Calu3 (cell line): ENCODE data around the gene BANK1. TPM values are rescaled to one million over a fixed set of nuclear protein-coding genes. Genes with fewer than 3 reads are reported as not detected.

Source experiments
- BruUV-seq: library from RNA; stranded (reverse); fragments of 400-500 nt; replicated peaks from 2 replicates; lab custom pipeline; 2021; lab: Mats Ljungman, UMichigan
- CTCF ChIA-PET: fragments of 300-600 bp; sonication (Branson Sonifier 250); formaldehyde crosslinking; loops from one replicate; lab custom pipeline; 2022; ENCODE audit warnings: antibody characterized with exemption; lab: Charles Lee
- DNase-seq: peaks from one replicate; pipeline ENCODE4 v3.0.0; 2022
- H3K27ac Mint-ChIP-seq: one replicate; pipeline ENCODE4 v1.8.0; 2022; ENCODE audit warnings: mixed read lengths; ENCODE audit not compliant: unreplicated experiment
- H3K27me3 Mint-ChIP-seq: one replicate; pipeline ENCODE4 v1.8.0; 2022; ENCODE audit warnings: mixed read lengths; ENCODE audit not compliant: unreplicated experiment
- H3K36me3 Mint-ChIP-seq: one replicate; pipeline ENCODE4 v1.8.0; 2022; ENCODE audit warnings: mild to moderate bottlenecking, moderate library complexity, mixed read lengths; ENCODE audit not compliant: insufficient read depth, unreplicated experiment
- H3K4me1 Mint-ChIP-seq: one replicate; pipeline ENCODE4 v1.8.0; 2022; ENCODE audit warnings: mild to moderate bottlenecking, low read depth, mixed read lengths; ENCODE audit not compliant: unreplicated experiment
- H3K4me3 Mint-ChIP-seq: one replicate; pipeline ENCODE4 v1.8.0; 2022; ENCODE audit warnings: mild to moderate bottlenecking, low read depth, moderate library complexity, mixed read lengths; ENCODE audit not compliant: unreplicated experiment
- H3K9me3 Mint-ChIP-seq: one replicate; pipeline ENCODE4 v1.8.0; 2022; ENCODE audit warnings: low read depth, mixed read lengths; ENCODE audit not compliant: unreplicated experiment
- intact Hi-C: fragments of 100-400 bp; cut with micrococcal nuclease; formaldehyde crosslinking; loops from one replicate; pipeline ENCODE4 v1.10.0; 2022; ENCODE audit not compliant: unreplicated experiment
- total RNA-seq: library from RNA; stranded (reverse); gene quantifications from 2 replicates; pipeline ENCODE4 v1.2.3, GENCODE V29; 2022
- TF ChIP-seq, protein P1 (sequence below): fragments of 200-600 bp; IDR thresholded peaks from one replicate; pipeline ENCODE4 v1.8.0; 2022; ENCODE audit warnings: antibody characterized with exemption; ENCODE audit not compliant: unreplicated experiment

BANK1 gene
- total RNA-seq, 1 experiment from 2014 or later = 6.4 TPM

GRCh38 chr4:101806914-101807313 is 16.4 kb downstream of the BANK1 start:
- CTCF ChIA-PET = interaction anchor here (0.6 kb wide), 1 partner anchor 12 kb away, joined by 3 read pairs; no protein-coding TSS in a partner anchor
- Mint-ChIP-seq H3K27me3 (no peaks in the 10 kb centered on the region), H3K27ac (no peak overlapping the region), H3K4me3 (no peak overlapping the region), H3K9me3 (no peaks in the 10 kb centered on the region), H3K36me3 (no peaks in the 10 kb centered on the region), H3K4me1 (no peaks in the 10 kb centered on the region)
- intact Hi-C loops = no loop called here
- BruUV-seq = no TSS peak
- TF ChIP-seq, protein P1, sequence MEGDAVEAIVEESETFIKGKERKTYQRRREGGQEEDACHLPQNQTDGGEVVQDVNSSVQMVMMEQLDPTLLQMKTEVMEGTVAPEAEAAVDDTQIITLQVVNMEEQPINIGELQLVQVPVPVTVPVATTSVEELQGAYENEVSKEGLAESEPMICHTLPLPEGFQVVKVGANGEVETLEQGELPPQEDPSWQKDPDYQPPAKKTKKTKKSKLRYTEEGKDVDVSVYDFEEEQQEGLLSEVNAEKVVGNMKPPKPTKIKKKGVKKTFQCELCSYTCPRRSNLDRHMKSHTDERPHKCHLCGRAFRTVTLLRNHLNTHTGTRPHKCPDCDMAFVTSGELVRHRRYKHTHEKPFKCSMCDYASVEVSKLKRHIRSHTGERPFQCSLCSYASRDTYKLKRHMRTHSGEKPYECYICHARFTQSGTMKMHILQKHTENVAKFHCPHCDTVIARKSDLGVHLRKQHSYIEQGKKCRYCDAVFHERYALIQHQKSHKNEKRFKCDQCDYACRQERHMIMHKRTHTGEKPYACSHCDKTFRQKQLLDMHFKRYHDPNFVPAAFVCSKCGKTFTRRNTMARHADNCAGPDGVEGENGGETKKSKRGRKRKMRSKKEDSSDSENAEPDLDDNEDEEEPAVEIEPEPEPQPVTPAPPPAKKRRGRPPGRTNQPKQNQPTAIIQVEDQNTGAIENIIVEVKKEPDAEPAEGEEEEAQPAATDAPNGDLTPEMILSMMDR = no peak
- no peak for DNase-seq

- CTCF ChIA-PET = no interaction called here
- Mint-ChIP-seq H3K27ac (no peak overlapping the region), H3K27me3 (no peaks in the 10 kb centered on the region), H3K4me1 (no peaks in the 10 kb centered on the region), H3K36me3 (no peaks in the 10 kb centered on the region), H3K4me3 (no peak overlapping the region), H3K9me3 (no peaks in the 10 kb centered on the region)
- BruUV-seq = no TSS peak
- intact Hi-C loops = no loop called here
- no peak for DNase-seq
- TF ChIP-seq, protein P1 = no peak
Observed at GRCh38 chr4:101807351-101807750, 16.8 kb downstream of the BANK1 start.

GRCh38 chr4:101813604-101814003 is 23.1 kb downstream of the BANK1 start:
- no peak overlapping the region for H3K4me3 Mint-ChIP-seq
- H3K9me3 Mint-ChIP-seq = no peaks in the 10 kb centered on the region
- BruUV-seq = no TSS peak
- no peaks in the 10 kb centered on the region for H3K4me1 Mint-ChIP-seq
- no peak for DNase-seq
- H3K36me3 Mint-ChIP-seq = no peaks in the 10 kb centered on the region
- no peaks in the 10 kb centered on the region for H3K27me3 Mint-ChIP-seq
- no peak overlapping the region for H3K27ac Mint-ChIP-seq
- CTCF ChIA-PET = no interaction called here
- TF ChIP-seq, protein P1 = no peak
- intact Hi-C loops = no loop called here

- CTCF ChIA-PET = no interaction called here
- TF ChIP-seq, protein P1 = no peak
- intact Hi-C loops = no loop called here
- no peaks in the 10 kb centered on the region for H3K4me1 Mint-ChIP-seq
- H3K27me3 Mint-ChIP-seq = no peaks in the 10 kb centered on the region
- no peaks in the 10 kb centered on the region for H3K36me3 Mint-ChIP-seq
- no peak overlapping the region for H3K4me3 Mint-ChIP-seq
- H3K27ac Mint-ChIP-seq = no peak overlapping the region
- no TSS peak for BruUV-seq
- H3K9me3 Mint-ChIP-seq = no peaks in the 10 kb centered on the region
- DNase-seq = no peak
Observed at GRCh38 chr4:101818362-101818761, 27.8 kb downstream of the BANK1 start.
